ENCODE results near the gene OR2Y1. TPM values are rescaled to one million over a fixed set of nuclear protein-coding genes. Genes with fewer than 3 reads are reported as not detected.
A peak's percentile ranks its signal among the peaks of the same experiment; 100 is the strongest.
"Not testable (repeated sequence)": the region's sequence is repeated elsewhere in the genome, so short reads cannot be mapped to it uniquely, and the experiment has no call there.

OR2Y1 gene, protein sequence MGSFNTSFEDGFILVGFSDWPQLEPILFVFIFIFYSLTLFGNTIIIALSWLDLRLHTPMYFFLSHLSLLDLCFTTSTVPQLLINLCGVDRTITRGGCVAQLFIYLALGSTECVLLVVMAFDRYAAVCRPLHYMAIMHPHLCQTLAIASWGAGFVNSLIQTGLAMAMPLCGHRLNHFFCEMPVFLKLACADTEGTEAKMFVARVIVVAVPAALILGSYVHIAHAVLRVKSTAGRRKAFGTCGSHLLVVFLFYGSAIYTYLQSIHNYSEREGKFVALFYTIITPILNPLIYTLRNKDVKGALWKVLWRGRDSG
- total RNA-seq, result not detected
- long read RNA-seq, result 0 reads

GRCh38 chr5:180739958-180740357 lies at the start of gene OR2Y1:
TSS of gene OR2Y1 (minus strand) at chr5:180740058. CDS start at chr5:180740058, 0 bp downstream.
- intact Hi-C loops (cut with DNase I), result no loop called here
- DNase-seq (ENCODE audit: low spot score), result no peak

DNA sequence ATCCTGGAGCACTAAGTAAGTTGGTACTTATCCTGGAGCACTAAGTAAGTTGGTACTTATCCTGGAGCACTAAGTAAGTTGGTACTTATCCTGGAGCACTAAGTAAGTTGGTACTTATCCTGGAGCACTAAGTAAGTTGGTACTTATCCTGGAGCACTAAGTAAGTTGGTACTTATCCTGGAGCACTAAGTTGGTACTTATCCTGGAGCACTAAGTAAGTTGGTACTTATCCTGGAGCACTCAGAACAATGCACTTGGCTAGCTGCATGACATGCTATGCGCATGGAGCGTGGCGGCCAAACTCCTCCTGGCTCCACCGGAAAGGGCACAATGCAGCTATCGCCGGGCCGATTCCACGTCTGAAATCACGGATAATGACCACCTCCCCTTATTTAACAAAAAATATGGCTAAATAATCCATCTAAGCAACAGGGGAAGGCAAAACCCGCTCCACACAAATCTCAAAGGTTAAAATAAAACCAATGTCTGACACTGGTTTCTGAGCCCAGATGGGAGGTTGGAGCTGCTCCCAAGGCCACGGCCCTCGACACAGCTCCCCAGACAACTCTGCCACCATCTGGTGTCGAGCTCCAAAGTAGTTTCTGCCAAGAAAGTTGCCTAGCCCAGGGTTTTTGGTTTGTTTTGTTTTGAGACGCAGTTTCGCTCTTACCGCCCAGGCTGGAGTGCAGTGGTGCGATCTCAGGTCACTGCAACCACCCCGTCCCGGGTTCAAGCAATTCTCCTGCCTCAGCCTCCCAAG lies 49.0 kb upstream of the OR2Y1 start:
- not testable (repeated sequence) for DNase-seq (ENCODE audit: low spot score)
- intact Hi-C loops (cut with DNase I), result loop anchor here (5.0 kb wide), 2 partner anchors 73 to 368 kb away; partner anchors contain the start of gene ZFP62

DNA sequence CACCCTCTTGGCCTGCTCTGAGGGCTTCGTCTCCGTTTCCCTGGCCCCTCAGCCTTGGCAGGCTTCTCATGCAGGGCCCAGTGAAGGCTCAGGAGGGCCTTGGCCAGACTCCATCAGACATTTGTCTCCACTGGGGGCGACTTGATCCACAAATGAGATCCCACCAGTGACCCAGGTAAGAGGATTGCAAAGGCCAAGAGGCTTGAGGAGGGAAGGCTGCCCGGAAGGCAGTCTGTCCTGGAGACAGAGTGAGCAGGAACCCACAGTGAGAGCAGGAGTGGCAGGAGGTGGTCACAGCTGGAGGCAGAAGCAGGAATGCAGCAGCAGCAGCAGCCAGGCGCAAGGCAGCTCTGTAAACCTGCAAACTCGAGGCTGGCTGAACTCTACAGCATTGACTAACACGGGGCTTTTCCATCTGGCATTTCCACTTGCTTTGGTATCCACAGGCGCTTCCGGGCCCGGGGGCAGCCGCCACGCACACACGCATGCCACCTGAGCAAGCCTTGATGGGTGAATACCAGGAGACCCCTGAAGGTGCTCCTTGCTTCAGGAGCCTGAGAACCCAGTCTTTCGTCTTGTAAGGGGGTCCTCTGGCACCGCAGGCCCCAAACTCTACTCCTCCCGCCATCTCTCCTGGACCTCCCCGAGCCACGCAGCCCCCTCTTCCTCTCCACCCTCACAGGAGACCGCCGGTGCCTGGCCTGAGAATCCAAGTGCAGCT lies 48.0 kb upstream of the OR2Y1 start:
- intact Hi-C loops (cut with DNase I), result loop anchor here (5.0 kb wide), 2 partner anchors 74 to 369 kb away; partner anchors contain the start of gene ZFP62
- DNase-seq (ENCODE audit: low spot score), result no peak

DNA sequence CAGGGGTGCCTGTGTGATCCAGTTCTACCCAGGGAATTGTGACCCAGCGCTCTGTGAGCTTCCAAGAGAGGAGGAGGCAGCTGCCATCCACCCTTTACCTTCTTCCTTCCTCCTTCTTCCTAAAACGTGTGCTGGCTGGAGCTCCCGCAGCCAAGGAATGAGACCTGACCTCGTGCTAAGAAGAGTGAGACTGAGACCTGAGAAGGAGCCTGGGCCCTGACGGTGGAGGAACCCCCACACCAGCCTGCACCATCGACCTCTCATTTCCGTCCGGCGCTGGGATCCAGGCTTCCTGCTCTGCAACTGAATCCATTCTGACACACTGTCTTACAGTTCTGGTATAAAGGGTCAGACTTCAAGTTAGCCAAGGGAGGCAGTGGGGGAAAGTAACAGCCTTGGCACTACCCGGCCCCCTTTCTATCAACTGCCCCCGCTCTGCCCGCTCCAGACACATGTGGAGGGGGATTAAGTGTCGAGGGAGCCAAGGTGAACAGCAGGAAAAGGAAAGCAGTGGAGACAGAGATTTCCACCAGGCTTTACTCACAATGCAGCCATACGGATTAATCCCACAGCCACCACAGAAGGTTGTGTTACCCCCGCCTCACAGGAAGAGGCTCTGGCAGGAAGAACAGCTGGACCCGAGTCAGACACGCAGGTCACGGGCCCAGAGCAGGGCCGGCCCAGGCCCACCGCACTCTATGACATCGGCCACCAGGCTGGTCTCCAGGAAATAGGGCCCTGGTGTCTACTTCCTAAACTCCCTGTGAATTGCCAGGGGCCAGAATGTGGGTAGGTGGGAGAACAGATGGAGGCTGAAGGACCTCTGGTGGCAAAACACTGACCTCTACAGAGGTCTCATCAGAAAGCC lies 46.9 kb upstream of the OR2Y1 start:
- intact Hi-C loops (cut with DNase I), result loop anchor here (5.0 kb wide), 2 partner anchors 76 to 371 kb away; partner anchors contain the start of gene ZFP62
- no peak for DNase-seq (ENCODE audit: low spot score)

- intact Hi-C loops (cut with DNase I), result loop anchor here (5.0 kb wide), 2 partner anchors 76 to 371 kb away; partner anchors contain the start of gene ZFP62
- DNase-seq (ENCODE audit: low spot score), result no peak
Observed at GRCh38 chr5:180785794-180786221, 46.0 kb upstream of the OR2Y1 start.

- DNase-seq (ENCODE audit: low spot score), result no peak
- intact Hi-C loops (cut with DNase I), result loop anchor here (5.0 kb wide), 2 partner anchors 77 to 372 kb away; partner anchors contain the start of gene ZFP62
Observed at GRCh38 chr5:180785121-180785781, 45.4 kb upstream of the OR2Y1 start.

GRCh38 chr5:180784497-180785097 lies 44.7 kb upstream of the OR2Y1 start:
- intact Hi-C loops (cut with DNase I), result loop anchor here (5.0 kb wide), 2 partner anchors 78 to 373 kb away; partner anchors contain the start of gene ZFP62
- peak; percentile 88 for DNase-seq (ENCODE audit: low spot score)

GRCh38 chr5:180783340-180784052 lies 43.6 kb upstream of the OR2Y1 start:
- no peak for DNase-seq (ENCODE audit: low spot score)
- intact Hi-C loops (cut with DNase I), result no loop called here

DNA sequence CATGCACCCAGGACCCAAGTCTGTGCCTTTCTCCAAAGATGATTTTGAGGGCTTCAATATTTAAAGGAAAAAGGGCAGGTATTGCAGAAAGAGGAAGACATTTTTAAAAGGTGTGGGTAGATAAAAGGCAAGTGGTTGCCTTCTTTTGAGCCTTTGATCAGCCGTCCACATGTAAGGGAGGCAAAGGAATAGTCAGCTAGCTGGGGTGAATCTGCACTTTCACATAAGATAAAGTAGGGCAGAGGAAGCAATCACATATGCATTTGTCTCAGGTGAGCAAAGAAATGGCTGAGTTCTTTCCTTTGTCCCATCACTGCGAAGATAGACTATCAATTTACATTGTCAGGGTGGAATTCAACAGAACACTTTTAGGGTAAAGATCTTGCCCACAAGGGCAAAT lies 42.9 kb upstream of the OR2Y1 start:
- intact Hi-C loops (cut with DNase I), result no loop called here
- DNase-seq (ENCODE audit: low spot score), result no peak

GRCh38 chr5:180781900-180782326 lies 42.1 kb upstream of the OR2Y1 start:
- DNase-seq (ENCODE audit: low spot score), result not testable (repeated sequence)

DNA sequence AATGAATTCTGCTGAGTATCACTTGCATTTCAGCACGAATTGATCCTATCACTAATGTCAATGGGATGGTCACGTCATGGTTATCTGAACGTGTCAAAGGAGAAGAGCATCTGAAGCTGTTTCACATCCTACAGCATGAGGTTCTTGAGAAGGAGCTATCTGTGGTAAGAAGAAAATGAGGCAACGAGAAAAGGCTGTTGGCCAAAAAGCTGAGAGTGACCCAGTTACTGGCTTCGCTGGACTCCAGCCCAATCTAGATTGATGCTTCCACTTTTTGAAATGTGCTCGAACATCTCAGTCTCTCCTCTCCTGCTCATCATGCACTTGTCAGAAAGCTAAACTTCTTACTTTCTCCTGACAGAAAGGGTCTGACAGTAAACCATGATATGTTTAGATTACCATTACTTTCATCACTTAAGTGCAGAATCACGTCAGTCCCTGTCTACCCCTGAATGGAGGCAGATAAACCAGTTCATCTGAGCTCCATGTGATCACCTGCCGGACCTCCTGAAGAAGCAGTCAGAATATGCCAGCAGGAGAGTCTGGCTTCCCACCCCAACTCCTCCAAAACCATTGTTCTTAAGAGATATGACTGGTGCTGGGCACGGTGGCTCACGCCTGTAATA lies 40.2 kb upstream of the OR2Y1 start:
- no peak for DNase-seq (ENCODE audit: low spot score)
- intact Hi-C loops (cut with DNase I), result no loop called here

More at GRCh38 chr5:180781900-180782326, 42.1 kb upstream of the OR2Y1 start:
- intact Hi-C loops (cut with DNase I), result not testable (repeated sequence)

DNA sequence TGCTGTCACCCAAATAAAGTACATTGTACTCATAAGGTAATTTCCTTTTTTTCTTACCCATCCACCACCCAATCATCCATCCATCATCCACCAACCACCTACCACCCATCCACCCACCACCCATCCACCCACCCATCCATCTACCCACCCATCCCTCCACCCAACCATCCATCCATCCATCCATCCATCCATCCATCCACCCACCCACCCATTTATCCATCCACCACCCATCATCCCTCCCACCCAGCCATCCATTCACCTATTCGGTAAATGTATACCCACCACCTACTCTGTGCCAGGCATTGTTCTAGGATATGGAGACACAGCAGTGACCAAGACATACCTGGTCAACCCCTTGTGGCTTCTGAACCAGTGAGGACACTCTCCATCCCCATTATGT lies 37.6 kb upstream of the OR2Y1 start:
- intact Hi-C loops (cut with DNase I), result no loop called here
- DNase-seq (ENCODE audit: low spot score), result no peak

DNA sequence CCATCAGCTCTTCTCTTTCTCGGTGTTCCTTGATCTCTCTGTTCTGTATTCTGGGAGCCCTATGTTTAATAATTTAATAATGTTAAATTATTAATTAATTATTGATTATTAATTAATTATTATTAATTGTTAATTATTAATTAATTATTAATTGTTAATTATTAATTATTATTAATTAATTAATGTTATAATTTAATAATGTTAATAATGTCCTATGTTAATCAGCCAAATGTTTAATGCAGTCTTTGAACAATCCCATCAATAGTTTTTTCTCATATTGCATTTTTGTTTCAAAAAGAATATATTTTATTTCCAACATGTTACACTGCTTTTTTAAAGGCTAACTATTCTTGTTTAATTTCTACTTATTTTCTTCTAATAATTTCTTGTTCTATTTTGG lies 36.5 kb upstream of the OR2Y1 start:
- DNase-seq (ENCODE audit: low spot score), result no peak
- intact Hi-C loops (cut with DNase I), result no loop called here

- intact Hi-C loops (cut with DNase I), result no loop called here
- DNase-seq (ENCODE audit: low spot score), result no peak
Observed at GRCh38 chr5:180775624-180776023, 35.8 kb upstream of the OR2Y1 start.

GRCh38 chr5:180771839-180772238 lies 32.0 kb upstream of the OR2Y1 start:
- intact Hi-C loops (cut with DNase I), result no loop called here
- DNase-seq (ENCODE audit: low spot score), result no peak

GRCh38 chr5:180769821-180770220 lies 30.0 kb upstream of the OR2Y1 start:
- intact Hi-C loops (cut with DNase I), result no loop called here
- no peak for DNase-seq (ENCODE audit: low spot score)

DNA sequence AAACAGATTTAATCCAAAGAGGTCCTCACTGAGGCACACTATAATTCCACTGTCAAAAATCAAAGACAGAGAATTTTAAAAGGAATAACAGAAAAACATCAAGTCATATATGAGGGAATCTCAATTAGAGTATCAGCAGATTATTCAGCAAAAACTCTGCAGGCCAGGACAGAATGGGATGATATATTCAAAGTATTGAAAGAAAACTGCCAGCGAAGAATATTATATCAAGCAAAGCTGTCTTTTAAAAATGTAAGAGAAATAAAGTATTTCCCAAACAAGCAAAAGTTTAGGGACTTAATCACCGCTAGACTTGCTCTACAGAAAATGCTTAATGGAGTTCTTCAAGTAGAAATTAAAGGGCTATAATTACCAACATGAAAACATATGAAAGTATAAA lies 15.7 kb upstream of the OR2Y1 start:
- DNase-seq (ENCODE audit: low spot score), result no peak
- intact Hi-C loops (cut with DNase I), result no loop called here

Measured in cardiac septum (tissue), 1 donor.